NCI-H187 treated with DMSO at 0.1 percent for 48 hours (cell line): ENCODE measurements around the gene C16orf86.
"Not testable (repeated sequence)": the region's sequence is repeated elsewhere in the genome, so short reads cannot be mapped to it uniquely, and the experiment has no call there.

ENCODE experiments used
- DNase-seq: peaks from one replicate; lab custom pipeline; 2025; lab: John Stamatoyannopoulos, UW

Gene C16orf86

DNA sequence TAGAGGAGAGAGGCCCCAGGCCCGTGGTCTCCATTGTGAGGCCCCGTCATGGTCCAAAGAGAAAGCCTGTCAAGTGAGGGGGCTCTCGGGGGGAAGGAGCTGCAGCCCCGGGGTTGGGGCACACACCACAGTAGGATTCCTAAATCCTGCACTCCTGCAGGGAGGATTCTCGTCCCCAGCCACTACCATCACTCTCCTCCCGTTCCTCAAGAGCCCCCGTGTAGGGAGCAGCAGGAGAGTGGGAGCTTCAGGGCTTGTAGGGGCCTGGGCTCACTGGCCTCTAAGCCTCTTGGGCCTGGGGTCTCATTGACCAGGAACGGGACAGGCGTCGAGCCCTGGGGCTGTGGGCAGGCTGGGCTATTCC lies 821 bp downstream of the C16orf86 start:
- no peak for DNase-seq

DNA sequence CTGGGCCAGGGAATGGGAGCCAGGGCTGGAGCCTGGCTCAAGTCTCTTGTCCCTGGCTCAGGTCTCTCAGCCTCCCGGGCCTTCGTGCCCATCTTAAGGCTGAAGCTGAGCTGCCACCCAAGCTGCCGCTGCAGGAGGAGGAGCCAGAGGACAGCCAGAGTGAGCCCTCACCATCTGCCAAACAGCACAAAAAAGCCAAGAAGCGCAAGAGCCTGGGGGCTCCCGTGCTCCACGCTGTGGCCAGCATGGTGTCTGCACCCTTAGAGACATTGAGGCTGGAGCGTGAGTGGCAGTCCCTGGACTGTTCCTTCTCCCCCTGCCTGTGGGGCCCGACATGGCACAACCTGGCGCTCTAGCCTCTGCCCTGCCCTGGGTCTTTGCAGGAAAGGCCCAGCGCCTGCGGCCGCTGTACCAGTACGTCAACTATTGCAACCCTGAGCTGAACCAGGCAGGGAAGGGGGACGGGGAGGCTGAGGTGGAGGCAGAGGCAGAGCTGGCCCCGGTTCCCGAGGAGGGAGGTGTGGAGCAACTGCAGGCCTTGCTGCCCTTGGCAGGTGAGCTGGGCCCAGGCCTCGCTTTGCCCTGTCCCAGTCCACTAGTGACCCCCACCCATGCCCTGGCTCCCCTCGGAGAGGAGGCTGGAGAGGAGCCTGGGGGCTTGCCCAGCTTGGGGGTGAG lies 1.3 kb downstream of the C16orf86 start:
- DNase-seq: no peak

DNA sequence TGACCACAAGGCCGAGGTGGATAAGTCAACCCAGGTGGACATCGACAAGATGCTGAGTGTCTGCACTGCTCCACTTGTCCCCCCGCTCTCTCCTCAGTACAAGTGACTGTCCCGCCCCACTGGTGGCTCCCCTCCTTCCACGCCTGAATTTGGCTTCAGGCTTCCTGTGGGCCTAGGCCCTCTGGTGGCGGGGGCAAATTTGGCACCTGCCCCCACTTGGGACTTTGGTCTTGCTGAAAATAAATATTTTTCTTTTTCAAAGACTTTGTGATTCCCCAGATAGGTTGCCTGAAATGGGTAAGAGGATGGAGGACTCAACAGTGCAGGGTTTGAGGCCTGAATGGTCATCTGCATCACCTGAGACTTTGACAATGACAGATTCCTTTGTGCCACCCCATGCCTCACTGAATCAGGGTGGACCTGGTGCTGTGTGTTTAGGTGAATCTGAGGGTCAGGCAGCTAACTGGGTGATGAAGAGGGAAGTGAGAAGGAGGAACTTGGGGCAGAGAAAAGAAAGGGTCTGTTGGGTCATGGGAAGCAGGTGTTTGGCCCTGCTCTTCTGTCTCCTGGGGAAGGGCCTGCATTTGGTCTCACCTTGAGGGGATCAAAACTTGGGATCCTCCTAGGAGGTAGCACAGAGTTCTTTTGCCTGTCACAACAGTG lies 2.0 kb downstream of the C16orf86 start:
- DNase-seq: no peak

DNA sequence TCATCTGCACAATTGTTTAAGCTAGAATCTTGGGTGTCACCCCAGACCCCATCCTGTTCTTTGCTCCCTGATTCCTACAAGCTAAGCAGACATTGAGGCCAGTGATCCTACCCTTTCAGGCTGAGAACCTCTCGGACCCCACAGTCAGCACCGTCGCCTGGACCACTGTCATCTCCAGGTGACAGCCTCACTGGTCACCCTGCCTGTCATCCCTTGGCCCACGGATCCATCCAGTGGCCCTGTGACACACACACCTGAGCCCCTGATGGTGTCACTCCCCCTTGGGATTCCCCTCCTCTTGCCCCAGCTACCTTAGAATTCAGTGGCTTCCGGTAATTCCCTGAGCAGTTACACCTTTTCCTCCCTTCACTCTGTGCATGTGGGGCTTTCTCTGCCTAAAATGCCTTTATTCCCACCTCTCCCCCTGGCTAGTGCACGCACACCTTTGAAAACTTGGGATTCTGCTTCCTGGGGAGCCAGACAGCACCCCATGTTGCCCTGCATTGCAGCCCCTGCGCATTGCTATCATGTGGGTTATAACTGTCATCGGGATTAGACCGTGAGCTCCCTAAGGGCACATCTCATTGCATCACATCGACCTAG lies 3.0 kb downstream of the C16orf86 start:
- DNase-seq: no peak

DNA sequence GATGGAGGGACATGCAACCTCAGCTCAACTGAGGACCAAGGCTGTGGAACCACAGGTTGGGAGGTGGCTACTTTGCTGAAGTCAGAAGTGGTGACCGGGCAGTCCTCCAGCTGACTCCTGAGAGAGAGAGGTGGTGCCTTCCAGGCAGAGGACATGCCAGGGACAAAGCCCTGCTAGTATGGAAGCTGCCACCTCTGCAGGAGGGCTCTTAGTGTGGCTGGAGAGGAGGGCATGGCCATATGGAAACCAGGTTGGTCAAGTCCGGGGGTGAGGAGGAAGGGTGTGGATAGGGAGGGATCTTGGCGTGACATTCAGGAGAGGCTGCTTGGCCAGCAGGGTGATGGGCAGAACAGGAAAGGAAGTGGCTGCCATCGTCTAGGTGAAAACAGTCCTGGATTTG lies 5.7 kb downstream of the C16orf86 start:
- no peak for DNase-seq

DNA sequence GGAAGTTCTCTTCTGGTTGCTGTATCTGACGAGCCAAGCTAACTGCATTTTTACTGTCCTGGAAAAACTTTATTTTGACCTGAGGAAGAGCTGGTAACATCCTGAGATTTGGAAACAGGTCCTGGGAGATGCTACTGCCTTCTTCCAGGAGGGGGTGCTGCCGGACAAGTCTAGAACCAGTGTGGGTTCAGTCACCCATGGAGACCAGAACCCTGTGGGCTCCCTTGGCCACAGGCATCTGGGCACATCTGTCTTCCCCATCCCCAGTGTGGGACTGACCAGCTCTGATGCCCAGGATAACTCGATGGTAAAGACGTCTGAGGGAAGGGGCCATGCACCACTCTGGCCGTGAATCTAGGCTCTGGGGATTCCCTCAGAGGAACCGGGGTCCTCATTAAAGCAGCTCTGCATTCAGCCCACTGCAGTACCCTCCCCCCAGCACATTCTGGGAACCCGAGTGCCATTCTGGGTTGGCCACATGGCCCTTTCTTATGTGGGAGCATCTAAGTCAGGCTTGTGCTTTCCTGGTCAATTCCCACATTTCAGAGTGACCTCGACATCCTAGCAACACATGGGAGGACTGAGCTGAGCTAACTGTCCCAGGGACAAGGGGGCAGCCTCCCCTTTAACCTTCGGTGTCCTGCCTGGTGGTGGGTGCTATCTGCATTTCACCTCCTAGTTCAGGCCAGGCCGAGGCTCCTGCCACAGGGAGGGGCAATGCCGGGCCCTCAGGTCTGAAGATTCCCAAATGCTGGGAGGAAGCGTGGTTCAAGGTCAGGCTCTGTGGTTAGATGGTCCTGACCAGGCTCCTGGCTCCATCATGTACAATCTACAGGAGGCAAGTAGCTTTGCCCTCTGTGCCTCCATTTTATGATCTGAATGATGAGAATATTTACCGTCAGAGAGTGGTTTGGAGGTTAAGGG lies 6.4 kb downstream of the C16orf86 start:
- DNase-seq: no peak

DNA sequence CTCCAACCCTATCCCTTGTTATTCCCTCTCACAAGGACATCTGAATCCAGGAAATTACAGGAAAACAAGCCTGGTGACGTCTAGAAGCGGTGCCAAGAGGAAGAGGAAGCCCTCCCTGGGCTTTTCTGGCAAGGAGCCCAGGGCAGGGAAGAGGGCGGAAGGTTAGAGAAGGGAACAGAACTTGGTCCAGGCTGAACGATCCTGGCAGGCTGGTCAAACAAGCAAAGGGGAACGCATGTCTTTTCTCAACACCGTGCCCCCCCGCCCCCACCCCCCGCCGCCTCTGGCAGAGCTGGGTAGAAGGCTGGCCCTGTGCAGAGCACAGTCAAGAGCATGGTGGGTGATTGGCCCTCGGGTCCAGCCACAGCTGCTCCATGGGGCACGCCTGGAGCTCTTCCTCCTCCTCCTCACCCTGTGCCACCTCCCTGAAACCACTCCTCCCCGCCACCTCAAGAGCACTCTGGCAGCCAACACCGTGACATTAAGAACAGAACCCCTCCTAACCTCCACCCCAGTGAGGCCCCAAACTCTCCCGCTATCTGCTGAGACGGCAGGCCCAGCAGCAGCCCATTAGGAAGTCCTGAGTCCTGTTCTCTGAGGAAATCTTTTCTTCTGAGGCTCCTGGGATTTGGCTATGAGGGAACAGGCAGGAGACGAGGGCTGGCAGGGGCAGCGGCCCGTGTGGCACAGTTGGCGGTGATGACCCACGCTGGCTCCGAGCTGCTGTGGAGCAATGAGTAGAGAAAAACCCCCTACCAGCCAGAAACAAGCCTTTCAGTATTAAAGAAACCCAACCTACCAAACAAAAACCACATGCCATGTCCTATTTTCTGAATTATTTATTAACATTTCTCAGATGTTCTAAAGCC lies 7.3 kb downstream of the C16orf86 start:
- DNase-seq: no peak

DNA sequence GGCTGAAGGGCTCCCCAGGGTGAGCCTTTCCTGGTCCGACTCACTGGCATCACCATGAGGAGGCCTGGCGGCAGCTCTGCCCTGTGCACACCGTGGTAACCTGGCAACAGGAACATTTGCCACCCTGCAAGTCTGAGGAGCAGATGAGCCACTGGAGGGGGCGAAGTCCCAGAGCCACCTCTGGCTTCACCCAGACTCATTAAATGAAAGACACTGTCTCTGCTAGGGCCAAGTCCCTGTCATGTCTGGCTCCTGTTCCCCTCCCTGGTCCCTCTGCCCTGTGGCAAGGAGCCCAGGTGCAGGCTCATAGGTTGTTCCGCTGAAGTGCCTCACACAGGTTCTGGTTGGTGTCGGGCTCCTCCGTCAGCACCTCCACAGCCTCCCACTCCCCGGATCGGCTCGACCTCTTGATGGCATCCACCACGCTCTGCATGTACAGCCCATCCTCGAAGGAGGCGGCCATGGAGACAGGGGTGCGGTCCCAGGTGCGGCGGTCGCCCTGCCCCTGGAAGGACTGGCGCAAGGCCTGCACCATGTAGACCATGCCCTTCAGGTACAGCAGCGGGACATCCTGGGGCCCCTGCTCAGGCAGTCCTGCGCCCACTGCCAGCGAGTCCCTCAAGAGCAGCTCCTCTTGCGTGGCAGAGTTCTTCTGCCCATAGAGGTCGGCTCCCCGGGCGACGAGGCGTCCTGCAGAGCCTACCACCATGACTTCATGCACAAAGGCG lies 8.4 kb downstream of the C16orf86 start:
- DNase-seq: no peak

DNA sequence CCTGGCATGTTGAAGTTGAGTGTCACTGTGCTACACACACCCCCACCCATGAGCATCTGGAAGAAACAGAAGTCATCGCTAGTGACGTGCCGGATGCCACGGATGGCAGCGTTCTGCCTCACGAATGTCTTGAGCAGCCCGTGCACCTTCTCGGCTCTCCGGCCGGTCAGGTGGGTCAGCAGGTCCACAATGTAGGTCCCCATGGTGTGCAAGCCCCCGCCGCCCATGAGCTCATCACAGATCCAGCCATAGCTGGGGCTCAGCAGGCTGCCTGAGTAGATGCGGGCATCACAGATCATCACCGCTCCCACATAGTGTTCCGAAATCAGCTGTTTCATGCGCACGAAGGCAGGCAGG lies 8.9 kb downstream of the C16orf86 start:
- DNase-seq: no peak

DNA sequence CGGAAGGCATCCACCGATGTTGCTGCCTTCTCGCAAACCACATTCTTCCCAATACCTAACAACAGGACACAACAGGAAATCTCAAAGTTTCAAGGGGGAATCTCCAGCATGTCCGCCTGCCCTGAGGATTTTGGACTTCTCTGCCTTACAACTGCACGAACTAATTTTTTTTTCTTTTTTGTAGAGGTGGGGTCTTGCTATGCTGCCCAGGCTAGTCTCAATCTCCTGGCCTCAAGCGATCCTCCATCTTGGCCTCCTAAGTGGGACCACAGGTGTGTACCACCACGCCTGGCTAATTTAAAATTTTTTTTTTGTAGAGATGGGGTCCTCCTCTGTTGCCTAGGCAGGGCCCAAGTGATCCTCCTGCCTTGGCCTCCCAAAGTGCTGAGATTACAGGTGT lies 9.4 kb downstream of the C16orf86 start:
- no peak for DNase-seq

DNA sequence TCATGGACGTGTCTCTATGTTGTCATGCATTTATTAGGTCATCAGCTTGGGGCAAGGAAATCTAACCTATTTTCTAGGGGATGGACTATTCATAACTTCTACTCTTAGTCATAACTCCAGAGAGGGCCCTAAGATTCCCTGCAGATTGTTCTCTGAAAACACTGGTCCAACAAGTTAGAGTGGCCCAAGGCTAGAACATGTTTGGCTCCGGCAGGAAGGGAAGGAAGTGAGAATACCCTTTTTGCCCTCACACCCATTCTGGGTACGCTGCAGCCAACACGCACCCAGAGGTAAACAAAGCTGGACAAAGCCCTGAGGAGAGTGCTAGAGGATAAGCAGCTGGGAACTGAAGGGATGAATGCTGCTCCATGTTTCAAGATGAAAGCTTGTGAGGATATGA lies 9.9 kb downstream of the C16orf86 start:
- DNase-seq: no peak

DNA sequence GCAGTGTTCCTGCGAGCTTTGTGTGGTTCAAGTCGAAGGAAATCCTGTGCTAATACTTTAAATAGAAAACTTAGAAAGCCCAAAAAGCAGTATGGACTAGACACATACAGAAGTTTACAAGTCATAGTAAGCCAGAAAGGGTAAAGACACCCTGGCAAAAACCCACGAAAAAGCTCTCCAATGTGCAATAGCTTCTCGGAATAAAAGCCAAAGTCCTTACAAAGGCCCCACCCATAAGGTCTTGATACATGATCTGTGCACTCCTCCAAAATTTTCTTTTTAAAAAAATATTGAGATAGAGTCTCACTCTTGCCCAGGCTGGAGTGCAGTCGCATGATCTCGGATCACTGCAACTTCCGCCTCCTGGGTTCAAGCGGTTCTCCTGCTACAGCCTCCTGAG lies 10.3 kb downstream of the C16orf86 start:
- no peak for DNase-seq

DNA sequence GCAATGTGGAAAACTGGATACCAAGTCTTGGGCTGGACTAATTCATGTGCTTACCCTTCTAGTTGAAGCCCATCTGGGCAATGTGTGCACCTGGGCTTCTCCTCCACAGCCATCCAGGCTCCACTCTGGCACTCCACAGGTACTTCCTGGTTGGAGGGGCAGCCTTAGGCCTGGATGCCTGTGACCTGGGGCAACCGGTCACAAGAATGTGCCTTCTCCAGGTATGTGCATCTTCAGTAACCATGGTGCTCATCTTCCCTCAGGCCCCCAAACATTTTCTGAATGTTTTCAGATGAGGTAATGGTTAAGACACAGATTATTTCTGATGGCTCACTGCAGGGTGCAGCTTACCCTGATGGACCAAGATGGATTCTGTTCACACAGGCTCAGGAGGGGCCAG lies 11.1 kb downstream of the C16orf86 start:
- no peak for DNase-seq

DNA sequence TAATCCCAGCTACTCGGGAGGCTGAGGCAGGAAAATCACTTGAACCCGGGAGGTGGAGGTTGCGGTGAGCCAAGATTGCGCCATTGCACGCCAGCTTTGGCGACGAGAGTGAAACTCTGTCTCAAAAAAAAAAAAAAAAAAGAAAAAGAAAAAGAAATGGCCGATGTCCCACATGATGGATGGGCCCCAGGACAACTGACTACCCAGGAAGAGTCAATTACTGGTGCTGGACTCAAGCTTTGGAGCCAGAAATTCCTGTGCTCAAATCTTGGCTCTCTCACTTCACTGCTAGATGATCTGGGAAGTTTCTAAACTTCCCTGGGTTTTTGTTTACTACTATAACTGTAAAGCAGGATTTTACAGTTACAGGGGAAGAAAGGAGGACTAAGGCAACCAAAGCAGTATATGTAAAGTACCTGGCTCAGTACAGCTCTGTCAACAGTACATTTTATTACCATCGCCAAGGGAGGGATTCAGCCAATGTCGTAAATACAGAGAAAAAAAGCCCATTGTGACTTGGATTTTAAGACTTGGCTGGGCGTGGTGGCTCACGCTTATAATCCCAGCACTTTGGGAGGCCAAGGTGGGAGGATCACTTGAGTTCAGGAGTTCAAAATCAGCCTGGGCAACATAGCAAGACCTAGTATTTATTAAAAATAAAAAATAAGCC lies 11.9 kb downstream of the C16orf86 start:
- no peak for DNase-seq

DNA sequence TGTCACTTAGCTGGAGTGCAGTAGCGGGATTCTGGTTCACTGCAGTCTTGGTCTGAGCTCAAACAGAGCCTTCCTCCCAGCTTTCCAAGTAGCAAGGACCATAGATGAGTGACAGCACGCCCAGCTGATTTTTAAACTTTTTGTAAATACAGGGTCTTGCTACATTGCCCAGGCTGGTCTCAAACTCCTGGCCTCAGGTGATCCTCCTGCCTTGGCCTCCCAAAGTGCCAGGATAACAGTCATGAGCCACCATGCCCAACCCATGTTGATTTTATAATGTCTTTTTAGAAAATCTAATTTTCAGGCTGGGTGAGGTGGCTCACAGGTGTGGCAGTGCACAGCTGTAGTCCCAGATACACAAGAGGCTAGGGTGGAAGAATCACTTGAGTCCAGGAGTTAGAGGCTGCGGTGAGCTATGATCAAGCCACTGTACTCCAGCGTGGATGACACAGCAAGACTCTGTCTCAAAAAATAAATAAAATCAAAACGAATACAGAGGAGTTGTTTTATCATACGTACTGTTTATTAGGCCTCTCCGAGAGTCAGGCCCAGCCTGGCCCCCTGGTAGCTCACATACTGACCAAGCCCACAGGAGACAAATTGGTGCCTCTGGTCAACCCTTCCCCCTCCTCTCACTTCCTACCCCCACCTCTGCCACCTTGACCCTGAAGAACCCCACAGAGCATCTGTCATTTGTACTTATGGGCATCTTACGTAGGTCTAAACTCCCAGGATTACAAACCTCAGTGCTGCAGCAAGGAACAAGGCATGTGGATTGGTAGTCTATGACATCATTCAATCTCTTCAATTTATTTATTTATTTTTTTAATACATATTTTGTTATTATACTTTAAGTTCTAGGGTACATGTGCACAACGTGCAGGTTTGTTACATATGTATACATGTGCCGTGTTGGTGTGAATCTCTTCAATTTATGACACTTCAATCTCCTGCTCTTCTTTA lies 13.6 kb downstream of the C16orf86 start:
- no peak for DNase-seq

DNA sequence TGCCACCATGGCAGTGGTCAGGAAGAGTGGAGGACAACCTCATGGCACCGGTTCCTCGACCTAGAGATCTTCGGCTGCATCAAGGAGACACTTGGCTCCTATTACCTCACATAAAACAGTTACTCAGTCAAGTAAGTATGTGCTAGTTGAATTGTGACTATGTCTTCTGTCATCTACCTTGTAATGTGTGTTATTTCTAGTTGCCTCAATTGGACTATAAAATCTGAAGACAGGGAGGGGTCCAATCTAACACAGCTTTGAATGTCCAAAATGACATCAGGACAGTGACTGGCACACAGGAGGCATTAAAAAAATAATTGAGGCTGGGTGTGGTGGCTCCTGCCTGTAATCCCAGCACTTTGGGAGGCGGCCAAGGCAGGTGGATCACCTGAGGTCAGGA lies 17.2 kb downstream of the C16orf86 start:
- DNase-seq: no peak

DNA sequence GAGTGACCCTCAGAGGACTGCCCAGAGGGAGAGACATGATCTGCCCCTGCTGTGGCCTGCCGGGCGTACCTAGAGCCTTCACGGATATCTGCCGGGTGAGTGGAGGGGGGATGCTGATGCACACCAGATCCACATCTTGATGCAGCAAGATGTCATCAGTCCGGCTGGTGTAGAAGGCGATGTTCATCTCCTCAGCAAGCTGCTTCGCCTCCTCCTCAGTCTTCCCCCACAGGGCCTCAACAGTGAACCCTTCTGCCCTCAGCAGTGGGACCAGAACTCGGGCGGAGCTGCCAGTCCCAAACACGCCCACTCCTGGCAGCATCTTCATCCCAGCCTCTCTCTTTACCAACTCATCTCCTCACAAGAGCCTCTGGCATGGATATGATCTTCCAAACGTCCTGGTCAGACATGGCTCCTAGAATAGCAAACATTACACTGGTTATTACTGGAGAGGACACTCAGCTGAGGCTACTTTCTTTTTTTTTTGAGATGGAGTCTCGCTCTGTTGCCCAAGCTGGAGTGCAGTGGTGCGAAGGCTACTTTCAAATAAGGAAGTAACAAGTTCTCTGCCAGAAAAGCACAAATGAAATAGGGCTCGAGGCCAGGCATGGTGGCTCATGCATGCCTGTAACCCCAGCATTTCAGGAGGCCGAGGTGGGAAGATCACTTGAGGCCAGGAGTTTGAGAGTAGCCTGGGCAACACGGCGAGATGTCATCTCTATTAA lies 18.9 kb downstream of the C16orf86 start:
- no peak for DNase-seq

DNA sequence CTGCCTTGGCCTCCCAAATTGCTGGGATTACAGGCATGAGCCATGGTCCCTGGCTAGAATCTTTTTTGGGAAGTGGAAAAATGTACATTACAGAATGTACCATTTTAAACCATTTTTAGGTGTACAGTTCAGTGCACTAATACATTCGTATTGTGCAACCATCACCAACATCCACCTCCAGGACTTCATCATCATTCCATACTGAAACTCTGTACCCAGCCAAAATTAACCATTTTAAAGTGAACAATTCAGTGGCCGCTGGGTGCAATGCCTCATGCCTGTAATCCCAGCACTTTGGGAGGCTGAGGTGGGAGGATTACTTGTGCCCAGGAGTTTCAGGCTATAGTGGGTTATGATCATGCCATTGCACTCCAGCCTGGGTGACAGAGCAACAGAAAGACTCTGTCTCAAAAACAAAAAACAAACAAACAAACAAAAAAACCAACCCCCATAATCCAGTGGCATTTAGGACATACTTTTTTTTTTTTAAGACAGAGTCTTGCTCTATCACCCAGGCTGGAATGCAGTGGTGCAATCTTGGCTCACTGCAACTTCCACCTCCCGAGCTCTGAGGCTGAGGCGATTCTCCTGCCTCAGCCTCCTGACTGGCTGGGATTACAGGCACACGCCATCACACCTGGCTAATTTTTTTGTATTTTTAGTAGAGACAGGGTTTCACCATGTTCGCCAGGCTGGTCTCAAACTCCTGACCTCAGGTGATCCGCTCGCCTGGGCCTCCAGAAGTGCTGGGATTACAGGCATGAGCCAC lies 27.1 kb downstream of the C16orf86 start:
- DNase-seq: not testable (repeated sequence)
